ENCODE results near the gene DDAH1.

GRCh38 chr1:85334962-85335361 lies 130.0 kb downstream of the DDAH1 start:
- no peak for TF ChIP-seq POLR2A (IDR thresholded peaks at IDR 0.05)
- no peak for TF ChIP-seq CTCF (IDR thresholded peaks at IDR 0.05)

Measured in breast epithelium (tissue), 3 donors.